GM18519 (cell line): Measurements from ENCODE around the gene CAV1.
A peak's percentile ranks its signal among the peaks of the same experiment; 100 is the strongest.

Source experiments
- ATAC-seq: cut with Tn5 transposase; IDR thresholded peaks from one replicate; pipeline ENCODE4 v1.9.1; 2021; ENCODE audit warnings: mild to moderate bottlenecking, moderate library complexity; ENCODE audit not compliant: unreplicated experiment, low FRiP score

CAV1 gene

GRCh38 chr7:116552602-116553001 lies 27.8 kb downstream of the CAV1 start:
- ATAC-seq = no peak

GRCh38 chr7:116553168-116553964 lies 28.5 kb downstream of the CAV1 start:
- no peak for ATAC-seq

GRCh38 chr7:116554436-116554835 lies 29.6 kb downstream of the CAV1 start:
- no peak for ATAC-seq

- no peak for ATAC-seq
Observed at GRCh38 chr7:116554911-116555310, 30.1 kb downstream of the CAV1 start.

- no peak for ATAC-seq
Observed at GRCh38 chr7:116557066-116557585, 32.3 kb downstream of the CAV1 start.

- no peak for ATAC-seq
Observed at GRCh38 chr7:116557901-116558300, 33.1 kb downstream of the CAV1 start.

GRCh38 chr7:116560021-116560970 lies 35.5 kb downstream of the CAV1 start:
- no peak for ATAC-seq

GRCh38 chr7:116561697-116562483 lies 37.1 kb downstream of the CAV1 start:
- ATAC-seq = no peak

- ATAC-seq = no peak
Observed at GRCh38 chr7:116562529-116563121, 37.8 kb downstream of the CAV1 start.

GRCh38 chr7:116565981-116566380 lies 41.1 kb downstream of the CAV1 start:
- ATAC-seq = no peak

GRCh38 chr7:116566666-116567065 lies 41.8 kb downstream of the CAV1 start:
- ATAC-seq = no peak

GRCh38 chr7:116569737-116570136 lies 44.9 kb downstream of the CAV1 start:
- no peak for ATAC-seq

GRCh38 chr7:116570306-116570705 lies 45.5 kb downstream of the CAV1 start:
- ATAC-seq = no peak

GRCh38 chr7:116571037-116571436 lies 46.2 kb downstream of the CAV1 start:
- ATAC-seq = no peak

GRCh38 chr7:116571552-116571951 lies 46.7 kb downstream of the CAV1 start:
- no peak for ATAC-seq

GRCh38 chr7:116572036-116572435 lies 47.2 kb downstream of the CAV1 start:
- no peak for ATAC-seq

- ATAC-seq = no peak
Observed at GRCh38 chr7:116573541-116573940, 48.7 kb downstream of the CAV1 start.

- ATAC-seq = peak; percentile 30
Observed at GRCh38 chr7:116574025-116574822, 49.4 kb downstream of the CAV1 start.

GRCh38 chr7:116575853-116576252 lies 51.0 kb downstream of the CAV1 start:
- ATAC-seq = no peak
